Neutrophil (primary cell): Measurements from ENCODE around the gene SPAG7.

Source experiments
- H3K27ac ChIP-seq: fragments of 200-600 bp; sonication (generic); 2 replicates; pipeline ENCODE4 v1.5.1; 2016; ENCODE audit warnings: mild to moderate bottlenecking, moderate library complexity
- H3K27me3 ChIP-seq: fragments of 200-600 bp; sonication (generic); 2 replicates; pipeline ENCODE4 v1.6.0; 2016; ENCODE audit warnings: mild to moderate bottlenecking
- H3K36me3 ChIP-seq: fragments of 200-600 bp; sonication (generic); 2 replicates; pipeline ENCODE4 v1.5.1; 2017
- H3K4me1 ChIP-seq, 2 experiments: fragments of 200-600 bp in 1 of 2; sonication (generic) in 1 of 2; 1 replicate in 1 of 2; 2 replicates in 1 of 2; pipeline versions ENCODE4 v1.5.1 to v1.6.1; 2013 to 2016; ENCODE audit warnings: low read depth in 1 of 2, low read length in 1 of 2, mild to moderate bottlenecking in 1 of 2, moderate library complexity in 1 of 2; ENCODE audit not compliant: control insufficient read depth in 1 of 2, insufficient read depth in 1 of 2
- H3K4me3 ChIP-seq, 2 experiments: fragments of 200-600 bp in 1 of 2; sonication (generic) in 1 of 2; 1 replicate in 1 of 2; 2 replicates in 1 of 2; pipeline ENCODE4 v1.5.1; 2013 to 2016; ENCODE audit warnings: low read depth in 1 of 2, low read length in 1 of 2, mild to moderate bottlenecking in 1 of 2, moderate library complexity in 1 of 2
- H3K9me3 ChIP-seq: fragments of 200-600 bp; sonication (generic); 2 replicates; pipeline ENCODE4 v1.5.1; 2016
- TF ChIP-seq, protein P1 (sequence below): fragments of 200-600 bp; sonication (generic); IDR thresholded peaks from 2 replicates; pipeline ENCODE4 v1.5.1; 2016; ENCODE audit warnings: antibody characterized with exemption

SPAG7 gene

GRCh38 chr17:4913994-4914393 is 53.6 kb downstream of the SPAG7 start:
- Histone ChIP-seq H3K4me3 (no peak overlapping the region), H3K27ac (no peak overlapping the region), H3K27me3 (no peaks in the 10 kb centered on the region), H3K36me3 (no peaks in the 10 kb centered on the region), H3K9me3 (no peaks in the 10 kb centered on the region), H3K4me1 (peaks cover 4 to 5% of the 10 kb centered on the region in 2 experiments)
- TF ChIP-seq, protein P1, sequence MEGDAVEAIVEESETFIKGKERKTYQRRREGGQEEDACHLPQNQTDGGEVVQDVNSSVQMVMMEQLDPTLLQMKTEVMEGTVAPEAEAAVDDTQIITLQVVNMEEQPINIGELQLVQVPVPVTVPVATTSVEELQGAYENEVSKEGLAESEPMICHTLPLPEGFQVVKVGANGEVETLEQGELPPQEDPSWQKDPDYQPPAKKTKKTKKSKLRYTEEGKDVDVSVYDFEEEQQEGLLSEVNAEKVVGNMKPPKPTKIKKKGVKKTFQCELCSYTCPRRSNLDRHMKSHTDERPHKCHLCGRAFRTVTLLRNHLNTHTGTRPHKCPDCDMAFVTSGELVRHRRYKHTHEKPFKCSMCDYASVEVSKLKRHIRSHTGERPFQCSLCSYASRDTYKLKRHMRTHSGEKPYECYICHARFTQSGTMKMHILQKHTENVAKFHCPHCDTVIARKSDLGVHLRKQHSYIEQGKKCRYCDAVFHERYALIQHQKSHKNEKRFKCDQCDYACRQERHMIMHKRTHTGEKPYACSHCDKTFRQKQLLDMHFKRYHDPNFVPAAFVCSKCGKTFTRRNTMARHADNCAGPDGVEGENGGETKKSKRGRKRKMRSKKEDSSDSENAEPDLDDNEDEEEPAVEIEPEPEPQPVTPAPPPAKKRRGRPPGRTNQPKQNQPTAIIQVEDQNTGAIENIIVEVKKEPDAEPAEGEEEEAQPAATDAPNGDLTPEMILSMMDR: no peak
